ENCODE measurements around the gene SCFD1. TPM values are rescaled to one million over a fixed set of nuclear protein-coding genes. Genes with fewer than 3 reads are reported as not detected.
A peak's percentile ranks its signal among the peaks of the same experiment; 100 is the strongest.

The SCFD1 gene
- total and polyA plus RNA-seq, 3 donors from 2014 or later: 43.3 to 74.6 (median 63.3) TPM

GRCh38 chr14:30657050-30657449 lies 34.9 kb downstream of the SCFD1 start:
- TF ChIP-seq CTCF (IDR thresholded peaks at IDR 0.05) (no peak), POLR2A (IDR thresholded peaks at IDR 0.05) (no peak)
- no peaks in the 10 kb centered on the region for H3K27me3 ChIP-seq
- intact Hi-C loops (cut with DNase I; ENCODE audit: low total_unique reads): no loop called here
- no peak for DNase-seq
- H3K36me3 ChIP-seq (ENCODE audit: low read depth, missing control alignments): no peaks in the 10 kb centered on the region
- no peaks in the 10 kb centered on the region for H3K9me3 ChIP-seq
- no peaks in the 10 kb centered on the region for H3K4me1 ChIP-seq
- H3K27ac ChIP-seq: no peak overlapping the region
- WGBS, 2 donors: 58 to 60% methylated on average over 2 of the region's 2 CpGs
- no peak overlapping the region for H3K4me3 ChIP-seq

- no peaks in the 10 kb centered on the region for H3K9me3 ChIP-seq
- no peak for DNase-seq
- no peak overlapping the region for H3K4me3 ChIP-seq
- H3K27me3 ChIP-seq: no peaks in the 10 kb centered on the region
- 52 to 56% methylated on average over 2 of the region's 2 CpGs for WGBS, 2 donors
- TF ChIP-seq CTCF (IDR thresholded peaks at IDR 0.05) (peak in 1 of 3 experiments; percentile 44), POLR2A (IDR thresholded peaks at IDR 0.05) (no peak)
- intact Hi-C loops (cut with DNase I; ENCODE audit: low total_unique reads): no loop called here
- no peaks in the 10 kb centered on the region for H3K4me1 ChIP-seq
- H3K36me3 ChIP-seq (ENCODE audit: low read depth, missing control alignments): no peaks in the 10 kb centered on the region
- no peak overlapping the region for H3K27ac ChIP-seq
Measured at GRCh38 chr14:30657606-30658163, 35.6 kb downstream of the SCFD1 start.

DNA sequence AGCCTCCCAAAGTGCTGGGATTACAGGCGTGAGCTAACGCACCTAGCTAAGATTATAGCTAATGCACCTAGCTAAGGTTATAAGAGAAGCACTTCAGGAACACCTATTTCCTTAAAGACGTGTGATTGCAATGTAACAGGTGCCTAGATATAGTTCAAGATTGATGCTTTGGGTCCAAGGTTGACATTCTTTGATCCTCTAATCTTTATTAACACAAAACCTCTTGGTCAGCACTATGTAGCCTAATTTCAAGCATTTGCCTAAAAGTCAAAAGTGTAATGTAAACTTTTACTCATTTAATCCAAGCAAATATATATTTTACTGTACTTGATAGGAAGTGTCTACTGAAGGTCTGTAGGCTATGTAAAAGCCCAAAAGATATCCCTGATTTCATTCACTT lies 36.5 kb downstream of the SCFD1 start:
- H3K9me3 ChIP-seq: no peaks in the 10 kb centered on the region
- TF ChIP-seq POLR2A (IDR thresholded peaks at IDR 0.05): no peak
- no peak overlapping the region for H3K27ac ChIP-seq
- DNase-seq: no peak
- intact Hi-C loops (cut with DNase I; ENCODE audit: low total_unique reads): no loop called here
- no peaks in the 10 kb centered on the region for H3K27me3 ChIP-seq
- H3K4me3 ChIP-seq: no peak overlapping the region
- no peaks in the 10 kb centered on the region for H3K4me1 ChIP-seq
- WGBS, 2 donors: 91 to 96% methylated on average over 3 of the region's 3 CpGs
- no peaks in the 10 kb centered on the region for H3K36me3 ChIP-seq (ENCODE audit: low read depth, missing control alignments)

GRCh38 chr14:30669594-30669993 lies 47.5 kb downstream of the SCFD1 start:
- H3K27ac ChIP-seq: no peak overlapping the region
- DNase-seq: no peak
- intact Hi-C loops (cut with DNase I; ENCODE audit: low total_unique reads): no loop called here
- H3K4me1 ChIP-seq: no peaks in the 10 kb centered on the region
- no peak overlapping the region for H3K4me3 ChIP-seq
- TF ChIP-seq POLR2A (IDR thresholded peaks at IDR 0.05) (no peak), CTCF (IDR thresholded peaks at IDR 0.05) (no peak)
- H3K9me3 ChIP-seq: no peaks in the 10 kb centered on the region
- H3K36me3 ChIP-seq (ENCODE audit: low read depth, missing control alignments): no peaks in the 10 kb centered on the region
- no peaks in the 10 kb centered on the region for H3K27me3 ChIP-seq

- TF ChIP-seq POLR2A (IDR thresholded peaks at IDR 0.05) (no peak), CTCF (IDR thresholded peaks at IDR 0.05) (no peak)
- intact Hi-C loops (cut with DNase I; ENCODE audit: low total_unique reads): no loop called here
- Histone ChIP-seq H3K27ac (no peak overlapping the region), H3K36me3 (ENCODE audit: low read depth, missing control alignments) (no peaks in the 10 kb centered on the region), H3K4me3 (no peak overlapping the region), H3K27me3 (no peaks in the 10 kb centered on the region), H3K4me1 (no peaks in the 10 kb centered on the region), H3K9me3 (no peaks in the 10 kb centered on the region)
- no peak for DNase-seq
- WGBS, 2 donors: 75 to 80% methylated on average over 1 of the region's 1 CpG
Measured at GRCh38 chr14:30673071-30673470, 51.0 kb downstream of the SCFD1 start.
